Spleen (tissue), 7 donors: ENCODE results near the gene TNFSF9.

ENCODE experiments used
- POLR2A ChIP-seq, 3 donors: fragments of 450-650 bp; IDR thresholded peaks; one replicate each; pipeline ENCODE4 v1.5.1; 2017; ENCODE audit warnings: antibody characterized with exemption in 3 of 3, mild to moderate bottlenecking in 1 of 3
- POLR2AphosphoS5 ChIP-seq, 3 donors: sonication (generic); formaldehyde crosslinking; IDR thresholded peaks; one replicate each; pipeline ENCODE4 v1.5.1; 2017; ENCODE audit warnings: antibody characterized with exemption in 3 of 3
- TF ChIP-seq, protein P1 (sequence below), 11 experiments: fragments of 200-600 bp in 7 of 11; fragments of 450-650 bp in 4 of 11; sonication (generic) in 4 of 11; IDR thresholded peaks in 8 of 11; conservative IDR thresholded peaks in 3 of 11; 1 replicate in 7 of 11; 2 replicates in 4 of 11; pipeline versions ENCODE4 v1.4.0 to v1.8.0; 2016 to 2021; ENCODE audit warnings: antibody characterized with exemption in 11 of 11, inconsistent platforms in 4 of 11, mild to moderate bottlenecking in 1 of 11
- donor health status: DM: no; HTN: no; CAD: no; lungs with moderate emphysema.
- donor health status: DM: no; HTN: no; CAD: no.
- donor health status: DM: no; HTN: no; CAD: no.

GRCh38 chr19:6483235-6483634 lies 47.6 kb upstream of the TNFSF9 start:
- TF ChIP-seq, protein P1, sequence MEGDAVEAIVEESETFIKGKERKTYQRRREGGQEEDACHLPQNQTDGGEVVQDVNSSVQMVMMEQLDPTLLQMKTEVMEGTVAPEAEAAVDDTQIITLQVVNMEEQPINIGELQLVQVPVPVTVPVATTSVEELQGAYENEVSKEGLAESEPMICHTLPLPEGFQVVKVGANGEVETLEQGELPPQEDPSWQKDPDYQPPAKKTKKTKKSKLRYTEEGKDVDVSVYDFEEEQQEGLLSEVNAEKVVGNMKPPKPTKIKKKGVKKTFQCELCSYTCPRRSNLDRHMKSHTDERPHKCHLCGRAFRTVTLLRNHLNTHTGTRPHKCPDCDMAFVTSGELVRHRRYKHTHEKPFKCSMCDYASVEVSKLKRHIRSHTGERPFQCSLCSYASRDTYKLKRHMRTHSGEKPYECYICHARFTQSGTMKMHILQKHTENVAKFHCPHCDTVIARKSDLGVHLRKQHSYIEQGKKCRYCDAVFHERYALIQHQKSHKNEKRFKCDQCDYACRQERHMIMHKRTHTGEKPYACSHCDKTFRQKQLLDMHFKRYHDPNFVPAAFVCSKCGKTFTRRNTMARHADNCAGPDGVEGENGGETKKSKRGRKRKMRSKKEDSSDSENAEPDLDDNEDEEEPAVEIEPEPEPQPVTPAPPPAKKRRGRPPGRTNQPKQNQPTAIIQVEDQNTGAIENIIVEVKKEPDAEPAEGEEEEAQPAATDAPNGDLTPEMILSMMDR (IDR thresholded peaks at IDR 0.05 in 8 of 11, conservative IDR thresholded peaks at IDR 0.05 in 3 of 11) = no peak
- TF ChIP-seq POLR2A (IDR thresholded peaks at IDR 0.05) = no peak
- no peak for TF ChIP-seq POLR2AphosphoS5 (IDR thresholded peaks at IDR 0.05)
